Stomach (tissue), 4 donors: ENCODE results near the gene SPTSSB.

ENCODE experiments used
- EP300 ChIP-seq: sonication (generic); formaldehyde crosslinking; IDR thresholded peaks from one replicate; pipeline ENCODE4 v1.6.1; 2017; ENCODE audit warnings: antibody characterized with exemption
- POLR2A ChIP-seq, 4 donors: fragments of 450-650 bp; IDR thresholded peaks; one replicate each; pipeline ENCODE4 v1.6.1; 2016; ENCODE audit warnings: antibody characterized with exemption in 4 of 4, control low read depth in 2 of 4, mild to moderate bottlenecking in 1 of 4, moderate library complexity in 1 of 4
- POLR2AphosphoS5 ChIP-seq, 3 donors: sonication (generic); formaldehyde crosslinking; IDR thresholded peaks; one replicate each; pipeline ENCODE4 v1.6.1; 2016; ENCODE audit warnings: antibody characterized with exemption in 3 of 3
- TF ChIP-seq, protein P1 (sequence below), 7 experiments: fragments of 450-650 bp in 4 of 7; fragments of 200-600 bp in 3 of 7; sonication (generic) in 3 of 7; IDR thresholded peaks; one replicate each; pipeline ENCODE4 v1.5.1; 2016 to 2019; ENCODE audit warnings: antibody characterized with exemption in 7 of 7, control low read depth in 2 of 7, mild to moderate bottlenecking in 1 of 7

GRCh38 chr3:161403251-161403650, 31.9 kb upstream of the SPTSSB start:
- TF ChIP-seq, protein P1, sequence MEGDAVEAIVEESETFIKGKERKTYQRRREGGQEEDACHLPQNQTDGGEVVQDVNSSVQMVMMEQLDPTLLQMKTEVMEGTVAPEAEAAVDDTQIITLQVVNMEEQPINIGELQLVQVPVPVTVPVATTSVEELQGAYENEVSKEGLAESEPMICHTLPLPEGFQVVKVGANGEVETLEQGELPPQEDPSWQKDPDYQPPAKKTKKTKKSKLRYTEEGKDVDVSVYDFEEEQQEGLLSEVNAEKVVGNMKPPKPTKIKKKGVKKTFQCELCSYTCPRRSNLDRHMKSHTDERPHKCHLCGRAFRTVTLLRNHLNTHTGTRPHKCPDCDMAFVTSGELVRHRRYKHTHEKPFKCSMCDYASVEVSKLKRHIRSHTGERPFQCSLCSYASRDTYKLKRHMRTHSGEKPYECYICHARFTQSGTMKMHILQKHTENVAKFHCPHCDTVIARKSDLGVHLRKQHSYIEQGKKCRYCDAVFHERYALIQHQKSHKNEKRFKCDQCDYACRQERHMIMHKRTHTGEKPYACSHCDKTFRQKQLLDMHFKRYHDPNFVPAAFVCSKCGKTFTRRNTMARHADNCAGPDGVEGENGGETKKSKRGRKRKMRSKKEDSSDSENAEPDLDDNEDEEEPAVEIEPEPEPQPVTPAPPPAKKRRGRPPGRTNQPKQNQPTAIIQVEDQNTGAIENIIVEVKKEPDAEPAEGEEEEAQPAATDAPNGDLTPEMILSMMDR (IDR thresholded peaks at IDR 0.05) = no peak
- TF ChIP-seq EP300 (no peak), POLR2AphosphoS5 (IDR thresholded peaks at IDR 0.05) (no peak), POLR2A (IDR thresholded peaks at IDR 0.05) (no peak)
